Measurements from ENCODE around the gene OR5C1.

OR5C1 gene

GRCh38 chr9:122785269-122785668, 3.5 kb upstream of the OR5C1 start (continued):
- no peak for TF ChIP-seq PRDM2 (tag by site-specific recombination; IDR thresholded peaks at IDR 0.05; ENCODE audit: borderline replicate concordance)
- TF ChIP-seq ZNF513 (tag by site-specific recombination; IDR thresholded peaks at IDR 0.05) = no peak

- CTCF ChIA-PET = interaction anchor here (0.6 kb wide), 1 partner anchor 502 kb away, joined by 3 read pairs; no protein-coding TSS in a partner anchor
- no peaks in the 10 kb centered on the region for H3K36me3 ChIP-seq (ENCODE audit: control insufficient read depth in 2 of 2, insufficient read depth in 1 of 2, low read length in 2 of 2)
- no peak overlapping the region for H3K27ac ChIP-seq (ENCODE audit: extremely low read depth, low read depth, low read length)
- POLR2A ChIA-PET = no interaction called here
- H3K4me1 ChIP-seq (ENCODE audit: control insufficient read depth, insufficient read depth, low read length) = no peaks in the 10 kb centered on the region
- H3K4me3 ChIP-seq (ENCODE audit: low read depth, low read length) = no peak overlapping the region
- TF ChIP-seq HIC1 (tag by site-specific recombination; IDR thresholded peaks at IDR 0.05) (no peak), MZF1 (tag by site-specific recombination; IDR thresholded peaks at IDR 0.05; ENCODE audit: borderline replicate concordance) (no peak), ZNF394 (tag by site-specific recombination; IDR thresholded peaks at IDR 0.05; ENCODE audit: borderline replicate concordance) (no peak), HOXC10 (CRISPR knock-in tag; IDR thresholded peaks at IDR 0.05) (no peak), GFI1B (tag by site-specific recombination; IDR thresholded peaks at IDR 0.05) (no peak), ZNF433 (tag by site-specific recombination; IDR thresholded peaks at IDR 0.05; ENCODE audit: low read depth) (no peak), ZNF354C (tag by site-specific recombination; IDR thresholded peaks at IDR 0.05; ENCODE audit: borderline replicate concordance, low read depth) (no peak), ZNF26 (tag by site-specific recombination; IDR thresholded peaks at IDR 0.05) (no peak), KLF9 (tag by site-specific recombination; IDR thresholded peaks at IDR 0.05; ENCODE audit: low read depth) (no peak), RBAK (tag by site-specific recombination; IDR thresholded peaks at IDR 0.05) (no peak), ZSCAN4 (tag by site-specific recombination; IDR thresholded peaks at IDR 0.05) (no peak), SCRT1 (tag by site-specific recombination; IDR thresholded peaks at IDR 0.05; ENCODE audit: borderline replicate concordance) (no peak), ZSCAN16 (tag by site-specific recombination; IDR thresholded peaks at IDR 0.05) (no peak), KLF8 (tag by site-specific recombination; IDR thresholded peaks at IDR 0.05) (no peak), OSR2 (tag by site-specific recombination; IDR thresholded peaks at IDR 0.05) (no peak), ZBTB26 (tag by site-specific recombination; optimal IDR thresholded peaks at IDR 0.05) (no peak), ZNF544 (tag by site-specific recombination; IDR thresholded peaks at IDR 0.05) (no peak)
- no peaks in the 10 kb centered on the region for H3K9me3 ChIP-seq (ENCODE audit: control insufficient read depth, insufficient read depth, low read depth, low read length)
Observed at GRCh38 chr9:122786338-122786737, 2.4 kb upstream of the OR5C1 start.
